ENCODE data around the gene ZNF274. TPM values are rescaled to one million over a fixed set of nuclear protein-coding genes. Genes with fewer than 3 reads are reported as not detected.

Gene ZNF274
- total and polyA plus RNA-seq, 2 experiments from 2014 or later, result 19.9 to 31.2 TPM

- TF ChIP-seq ZNF462 (CRISPR knock-in tag; IDR thresholded peaks at IDR 0.05), result no peak
Measured at GRCh38 chr19:58166708-58167280, 16.1 kb upstream of the ZNF274 start (continued).

- H3K4me3 Mint-ChIP-seq, result no peak overlapping the region
- H3K79me2 ChIP-seq (replicated peaks; ENCODE audit: insufficient read depth), result no peaks in the 10 kb centered on the region
- H3K27ac ChIP-seq (ENCODE audit: low read depth), result no peak overlapping the region
- no peaks in the 10 kb centered on the region for H3K4me1 ChIP-seq (ENCODE audit: insufficient read depth)
- H2AFZ ChIP-seq, result no peak overlapping the region
- peaks cover 8% of the 10 kb centered on the region for H3K27me3 Mint-ChIP-seq (ENCODE audit: insufficient read depth, low read depth, poor library complexity)
- no peaks in the 10 kb centered on the region for H4K20me1 ChIP-seq (replicated peaks; ENCODE audit: insufficient read depth)
- peaks cover 32% of the 10 kb centered on the region for H3K36me3 Mint-ChIP-seq (ENCODE audit: low read depth)
- no peaks in the 10 kb centered on the region for H3F3A ChIP-seq (replicated peaks; ENCODE audit: low read depth)
- H3K9me3 Mint-ChIP-seq, result peaks cover 87% of the 10 kb centered on the region
- 0 out of 2 replicates have a peak, but pooled peaks cover 3% of the 10 kb centered on the region for H3K36me3 ChIP-seq (ENCODE audit: insufficient read depth)
- DNase-seq (ENCODE audit: low spot score) (no peak), ATAC-seq (no peak)
- no peaks in the 10 kb centered on the region for H3K27me3 ChIP-seq (ENCODE audit: insufficient read depth)
- H3K9me2 ChIP-seq (ENCODE audit: insufficient read depth), result no peaks in the 10 kb centered on the region
- no peak overlapping the region for H3K4me2 ChIP-seq
- no peak overlapping the region for H3K27ac Mint-ChIP-seq
- H3K4me3 ChIP-seq, result no peak overlapping the region
- no peak for TF ChIP-seq ZNF331 (CRISPR knock-in tag; IDR thresholded peaks at IDR 0.05; ENCODE audit: low read depth)
- no peak for TF ChIP-seq NANOG (IDR thresholded peaks at IDR 0.05; ENCODE audit: borderline replicate concordance)
- TF ChIP-seq, protein P1, sequence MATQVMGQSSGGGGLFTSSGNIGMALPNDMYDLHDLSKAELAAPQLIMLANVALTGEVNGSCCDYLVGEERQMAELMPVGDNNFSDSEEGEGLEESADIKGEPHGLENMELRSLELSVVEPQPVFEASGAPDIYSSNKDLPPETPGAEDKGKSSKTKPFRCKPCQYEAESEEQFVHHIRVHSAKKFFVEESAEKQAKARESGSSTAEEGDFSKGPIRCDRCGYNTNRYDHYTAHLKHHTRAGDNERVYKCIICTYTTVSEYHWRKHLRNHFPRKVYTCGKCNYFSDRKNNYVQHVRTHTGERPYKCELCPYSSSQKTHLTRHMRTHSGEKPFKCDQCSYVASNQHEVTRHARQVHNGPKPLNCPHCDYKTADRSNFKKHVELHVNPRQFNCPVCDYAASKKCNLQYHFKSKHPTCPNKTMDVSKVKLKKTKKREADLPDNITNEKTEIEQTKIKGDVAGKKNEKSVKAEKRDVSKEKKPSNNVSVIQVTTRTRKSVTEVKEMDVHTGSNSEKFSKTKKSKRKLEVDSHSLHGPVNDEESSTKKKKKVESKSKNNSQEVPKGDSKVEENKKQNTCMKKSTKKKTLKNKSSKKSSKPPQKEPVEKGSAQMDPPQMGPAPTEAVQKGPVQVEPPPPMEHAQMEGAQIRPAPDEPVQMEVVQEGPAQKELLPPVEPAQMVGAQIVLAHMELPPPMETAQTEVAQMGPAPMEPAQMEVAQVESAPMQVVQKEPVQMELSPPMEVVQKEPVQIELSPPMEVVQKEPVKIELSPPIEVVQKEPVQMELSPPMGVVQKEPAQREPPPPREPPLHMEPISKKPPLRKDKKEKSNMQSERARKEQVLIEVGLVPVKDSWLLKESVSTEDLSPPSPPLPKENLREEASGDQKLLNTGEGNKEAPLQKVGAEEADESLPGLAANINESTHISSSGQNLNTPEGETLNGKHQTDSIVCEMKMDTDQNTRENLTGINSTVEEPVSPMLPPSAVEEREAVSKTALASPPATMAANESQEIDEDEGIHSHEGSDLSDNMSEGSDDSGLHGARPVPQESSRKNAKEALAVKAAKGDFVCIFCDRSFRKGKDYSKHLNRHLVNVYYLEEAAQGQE (IDR thresholded peaks at IDR 0.05; ENCODE audit: unreplicated experiment), result no peak
- H3K4me1 Mint-ChIP-seq, result no peaks in the 10 kb centered on the region
Measured at GRCh38 chr19:58170860-58171259, 12.0 kb upstream of the ZNF274 start.
